Measurements from ENCODE around the gene ATF7IP2.
"Not testable (repeated sequence)": the region's sequence is repeated elsewhere in the genome, so short reads cannot be mapped to it uniquely, and the experiment has no call there.

Gene ATF7IP2

GRCh38 chr16:10385725-10386516, at the start of gene ATF7IP2:
ATF7IP2 (plus strand) TSS chr16:10386061; CDS start chr16:10430621, 44,560 bp downstream.
- in situ Hi-C loops (cut with HindIII; ENCODE audit: low sequenced_read_pairs), result no loop called here

- in situ Hi-C loops (cut with HindIII; ENCODE audit: low sequenced_read_pairs), result no loop called here
These were observed 47.4 kb upstream of the ATF7IP2 start for GRCh38 chr16:10338426-10338825.

GRCh38 chr16:10339777-10340732, 45.8 kb upstream of the ATF7IP2 start:
- in situ Hi-C loops (cut with HindIII; ENCODE audit: low sequenced_read_pairs), result no loop called here

GRCh38 chr16:10343124-10343760, 42.6 kb upstream of the ATF7IP2 start:
- in situ Hi-C loops (cut with HindIII; ENCODE audit: low sequenced_read_pairs), result no loop called here

GRCh38 chr16:10344699-10345098, 41.2 kb upstream of the ATF7IP2 start:
- in situ Hi-C loops (cut with HindIII; ENCODE audit: low sequenced_read_pairs), result not testable (repeated sequence)

GRCh38 chr16:10345629-10346028, 40.2 kb upstream of the ATF7IP2 start:
- in situ Hi-C loops (cut with HindIII; ENCODE audit: low sequenced_read_pairs), result no loop called here

GRCh38 chr16:10349851-10350250, 36.0 kb upstream of the ATF7IP2 start:
- in situ Hi-C loops (cut with HindIII; ENCODE audit: low sequenced_read_pairs), result no loop called here

- in situ Hi-C loops (cut with HindIII; ENCODE audit: low sequenced_read_pairs), result no loop called here
These were observed 33.6 kb upstream of the ATF7IP2 start for GRCh38 chr16:10352262-10352661.

GRCh38 chr16:10355589-10355988, 30.3 kb upstream of the ATF7IP2 start:
- in situ Hi-C loops (cut with HindIII; ENCODE audit: low sequenced_read_pairs), result no loop called here

- in situ Hi-C loops (cut with HindIII; ENCODE audit: low sequenced_read_pairs), result no loop called here
These were observed 28.7 kb upstream of the ATF7IP2 start for GRCh38 chr16:10356870-10357842.

GRCh38 chr16:10361747-10362076, 24.1 kb upstream of the ATF7IP2 start:
- in situ Hi-C loops (cut with HindIII; ENCODE audit: low sequenced_read_pairs), result not testable (repeated sequence)

GRCh38 chr16:10362077-10362863, 23.6 kb upstream of the ATF7IP2 start:
- in situ Hi-C loops (cut with HindIII; ENCODE audit: low sequenced_read_pairs), result no loop called here

- in situ Hi-C loops (cut with HindIII; ENCODE audit: low sequenced_read_pairs), result not testable (repeated sequence)
These were observed 23.0 kb upstream of the ATF7IP2 start for GRCh38 chr16:10362864-10363197.

- in situ Hi-C loops (cut with HindIII; ENCODE audit: low sequenced_read_pairs), result not testable (repeated sequence)
These were observed 19.2 kb upstream of the ATF7IP2 start for GRCh38 chr16:10366619-10367018.

- in situ Hi-C loops (cut with HindIII; ENCODE audit: low sequenced_read_pairs), result no loop called here
These were observed 18.2 kb upstream of the ATF7IP2 start for GRCh38 chr16:10367616-10368188.

GRCh38 chr16:10368969-10369551, 16.8 kb upstream of the ATF7IP2 start:
- in situ Hi-C loops (cut with HindIII; ENCODE audit: low sequenced_read_pairs), result no loop called here

- in situ Hi-C loops (cut with HindIII; ENCODE audit: low sequenced_read_pairs), result no loop called here
These were observed 15.7 kb upstream of the ATF7IP2 start for GRCh38 chr16:10370096-10370726.

GRCh38 chr16:10371592-10371991, 14.3 kb upstream of the ATF7IP2 start:
- in situ Hi-C loops (cut with HindIII; ENCODE audit: low sequenced_read_pairs), result no loop called here

All from endothelial cell of hepatic sinusoid (primary cell).